HG03175 (cell line): ENCODE data around the gene PLD5.
"Not testable (repeated sequence)": the region's sequence is repeated elsewhere in the genome, so short reads cannot be mapped to it uniquely, and the experiment has no call there.

Experiments
- ATAC-seq: cut with Tn5 transposase; IDR thresholded peaks from one replicate; pipeline ENCODE4 v1.9.1; 2021; ENCODE audit warnings: mild to moderate bottlenecking, moderate library complexity; ENCODE audit not compliant: unreplicated experiment

Gene PLD5

DNA sequence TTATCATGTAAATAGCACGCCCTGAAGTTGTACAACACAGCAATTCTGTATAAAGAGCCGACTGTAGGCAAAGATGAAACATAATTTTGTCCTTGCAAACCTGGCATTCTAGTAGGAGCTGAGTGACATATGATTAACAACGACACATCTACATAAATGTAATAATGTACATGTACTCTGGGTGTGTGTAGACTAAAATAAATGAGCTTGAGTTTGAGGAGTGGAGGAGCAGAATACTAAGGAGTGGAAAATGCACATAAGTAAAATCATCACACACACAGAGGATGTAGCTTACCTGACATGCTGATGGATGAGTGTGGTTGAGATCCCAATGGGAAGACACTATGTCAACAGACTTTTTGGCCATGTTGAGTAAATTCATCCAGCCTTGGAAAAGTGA lies 236.4 kb downstream of the PLD5 start:
- ATAC-seq = not testable (repeated sequence)

DNA sequence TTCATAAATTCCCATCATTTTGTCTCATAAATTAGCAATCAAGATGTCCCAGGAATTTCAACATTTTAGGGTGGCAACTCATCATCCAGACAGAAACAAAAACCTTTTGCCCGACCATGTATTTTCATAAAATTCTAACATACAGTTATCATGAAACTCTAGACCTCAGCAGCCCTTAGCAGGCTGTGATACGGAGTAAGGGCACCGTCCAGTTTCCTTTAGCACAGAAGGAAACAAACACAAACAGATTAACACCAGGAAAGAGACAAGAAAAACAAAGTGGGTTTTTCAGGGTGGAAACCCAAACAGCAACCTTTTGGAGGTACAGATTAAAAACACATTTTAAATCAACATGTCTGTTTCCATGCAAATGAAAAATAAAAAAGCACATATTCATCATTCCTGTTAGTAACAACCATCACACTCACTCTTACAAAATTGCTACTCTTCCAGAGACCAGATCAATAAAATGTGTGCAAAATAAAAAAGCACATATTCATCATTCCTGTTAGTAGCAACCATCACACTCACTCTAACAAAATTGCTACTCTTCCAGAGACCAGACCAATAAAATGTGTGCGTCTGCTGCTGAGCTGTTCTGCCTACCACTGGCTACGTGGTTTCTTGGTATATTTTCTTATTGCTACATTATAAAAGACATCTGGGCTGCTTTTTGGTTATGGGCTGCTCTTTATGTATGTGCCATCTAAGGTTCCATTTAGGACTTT lies 241.6 kb downstream of the PLD5 start:
- ATAC-seq = not testable (repeated sequence)

DNA sequence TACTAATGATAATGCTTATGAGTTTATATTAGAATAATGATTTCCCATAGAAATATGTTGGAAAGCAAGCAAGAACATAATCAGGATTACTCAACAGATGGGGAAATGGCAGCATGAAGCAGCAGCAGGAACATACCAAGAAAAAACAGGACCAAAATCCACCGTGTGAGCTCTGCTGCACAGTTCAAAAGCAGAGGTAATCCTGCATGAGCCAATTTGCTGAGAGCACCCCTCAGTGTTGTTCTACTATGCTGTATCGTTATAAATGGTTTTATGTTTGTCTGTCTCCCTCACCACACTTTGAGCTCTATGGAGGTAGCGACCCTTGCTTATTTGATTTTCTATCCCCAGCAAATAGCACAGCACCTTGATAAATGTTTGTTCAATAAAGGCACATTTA lies 246.1 kb downstream of the PLD5 start:
- not testable (repeated sequence) for ATAC-seq

DNA sequence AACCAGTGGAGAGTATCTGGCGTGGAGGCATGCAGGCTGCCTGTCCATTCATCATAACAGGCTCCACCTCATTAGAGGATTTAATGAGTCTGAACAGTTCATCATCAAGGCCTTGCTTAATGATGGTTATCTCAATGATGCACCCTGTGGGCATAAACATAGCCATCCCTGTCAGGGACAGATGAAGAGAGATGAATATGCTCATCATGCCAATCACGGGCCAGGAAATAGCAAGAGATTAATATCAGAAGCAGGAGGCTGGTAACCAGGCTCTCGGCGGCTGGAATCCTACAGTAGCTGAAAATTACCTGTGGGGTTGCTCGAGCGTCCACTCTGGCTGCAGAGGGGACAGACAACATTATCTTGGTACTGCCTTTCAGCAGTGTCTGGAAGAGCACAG lies 247.7 kb downstream of the PLD5 start:
- not testable (repeated sequence) for ATAC-seq

DNA sequence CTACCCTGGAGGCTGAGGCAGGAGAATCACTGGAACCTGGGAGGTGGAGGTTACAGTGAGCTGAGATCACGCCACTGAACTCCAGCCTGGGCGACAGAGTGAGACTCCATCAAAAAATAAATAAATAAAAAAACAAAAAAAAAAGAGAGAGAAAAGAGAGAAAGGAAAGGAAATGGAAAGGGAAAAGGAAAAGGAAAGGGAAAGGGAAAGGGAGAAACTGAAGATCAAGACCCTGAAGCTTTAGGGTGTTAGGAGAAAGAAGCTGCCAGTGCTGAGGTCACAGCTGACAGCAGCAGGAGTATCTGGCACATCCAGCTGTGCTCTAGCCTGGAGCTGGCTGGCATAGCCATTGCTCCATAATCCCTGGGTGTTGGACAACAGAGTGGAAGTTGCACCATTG lies 257.5 kb downstream of the PLD5 start:
- not testable (repeated sequence) for ATAC-seq

DNA sequence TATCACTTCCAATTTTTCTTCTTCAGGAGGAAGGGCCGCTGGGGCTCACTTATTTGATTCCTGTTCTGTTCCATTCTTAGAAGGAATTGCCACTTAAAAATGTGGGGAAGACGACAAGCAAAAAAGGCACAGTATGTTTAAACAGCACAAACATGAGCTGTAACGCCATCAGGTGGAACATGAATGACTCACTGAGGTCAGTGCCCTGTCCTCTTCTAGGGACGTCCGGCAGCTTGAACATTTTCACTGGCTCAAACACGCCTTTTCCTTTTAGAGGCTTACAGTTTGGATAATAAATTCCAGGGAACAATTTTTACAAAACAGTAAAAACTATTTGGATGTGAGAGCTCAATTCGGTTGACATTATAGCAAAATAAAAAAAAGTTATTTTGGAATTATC lies 260.1 kb downstream of the PLD5 start:
- ATAC-seq = not testable (repeated sequence)

DNA sequence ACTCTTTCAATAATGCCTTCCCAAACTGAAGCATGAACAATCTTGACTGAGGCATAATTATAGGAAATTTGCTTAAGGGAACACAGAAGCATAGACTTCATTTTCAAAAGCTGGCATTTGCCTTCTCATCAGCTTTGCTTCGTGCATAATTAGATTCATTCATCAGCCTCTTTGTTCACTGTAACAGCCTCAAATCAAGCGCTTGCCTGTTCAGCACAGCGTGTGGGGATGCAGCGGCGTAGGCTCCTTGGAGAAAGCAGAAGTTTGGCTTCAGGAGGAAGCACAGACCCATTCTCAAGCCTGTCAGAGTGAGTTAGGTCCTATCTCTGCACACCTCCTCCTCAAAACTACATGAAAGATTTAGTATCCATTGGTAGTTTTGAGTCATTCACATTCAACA lies 279.2 kb downstream of the PLD5 start:
- ATAC-seq = no peak

DNA sequence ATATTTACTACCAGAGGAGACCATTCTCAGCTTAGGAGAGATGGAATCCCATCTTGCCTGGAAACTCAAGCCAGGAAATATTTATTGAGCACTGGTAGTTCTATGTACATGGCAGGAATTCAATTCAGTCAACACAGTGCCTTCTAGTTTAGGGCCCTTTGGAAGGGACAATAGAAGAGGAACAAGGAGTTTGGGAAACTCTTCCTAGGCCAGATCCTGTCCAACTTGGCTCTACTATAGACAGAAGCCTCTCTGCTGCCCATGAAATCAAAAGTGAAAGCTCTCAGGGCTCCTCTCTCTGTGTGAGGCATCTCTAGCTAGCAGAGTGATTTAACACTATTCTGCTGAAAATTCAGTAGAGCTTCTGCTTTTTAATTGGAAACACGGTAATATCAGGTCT lies 281.0 kb downstream of the PLD5 start:
- ATAC-seq = peak; percentile 92

DNA sequence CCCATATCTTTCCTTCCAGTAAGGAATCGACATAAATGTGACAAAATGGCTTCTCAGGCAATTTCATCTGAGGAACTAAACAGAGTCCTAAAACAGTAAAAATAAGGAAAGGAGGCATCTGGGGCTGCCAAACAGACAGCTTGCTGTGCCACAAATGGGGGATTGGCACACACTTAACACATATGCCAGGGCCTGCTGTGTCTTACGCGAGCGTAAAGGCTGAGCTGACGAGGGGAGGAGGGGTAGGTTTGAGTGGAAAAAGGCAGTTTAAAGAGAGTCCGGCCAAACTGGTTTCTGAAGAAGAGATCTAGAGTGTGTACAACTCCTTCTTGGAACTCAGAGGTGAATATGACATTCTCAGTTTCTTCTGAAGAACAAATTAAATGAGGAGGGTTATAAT lies 281.5 kb downstream of the PLD5 start:
- ATAC-seq = peak; percentile 12

DNA sequence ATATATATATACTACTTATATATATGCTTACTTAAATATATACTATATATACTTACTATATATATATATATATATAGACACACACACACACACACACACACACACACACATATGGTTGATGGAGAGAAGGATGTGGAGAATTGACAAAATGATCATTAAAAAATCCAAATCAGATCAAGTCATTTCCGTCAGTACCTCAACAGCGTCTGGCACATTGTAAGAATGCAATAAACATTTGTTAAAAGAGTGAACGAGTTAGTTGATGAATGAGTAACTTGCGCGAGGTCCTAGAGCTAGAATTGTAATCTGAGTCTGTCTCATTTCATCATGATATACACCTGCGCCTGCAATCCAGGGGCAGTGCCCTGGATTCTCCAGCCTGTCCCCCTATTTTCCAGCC lies 282.6 kb downstream of the PLD5 start:
- ATAC-seq = no peak

DNA sequence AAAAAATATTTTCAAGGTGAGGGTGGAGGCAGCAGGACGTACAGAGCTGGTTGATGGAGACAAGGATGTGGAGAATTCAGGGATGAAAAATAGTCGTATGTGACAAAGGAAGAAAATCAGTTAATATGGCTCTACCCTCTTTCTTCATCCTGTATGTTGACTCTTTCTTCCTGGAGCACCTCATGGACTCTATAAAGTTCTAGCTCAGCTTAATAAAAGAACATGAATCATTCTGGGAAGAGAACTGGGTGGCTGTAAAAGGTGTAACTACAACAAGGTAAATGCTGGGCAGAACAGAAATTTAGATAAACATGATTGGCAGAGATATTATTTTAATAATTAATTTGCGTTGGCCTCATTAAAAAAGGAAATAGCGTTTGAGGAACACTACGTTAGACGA lies 283.8 kb downstream of the PLD5 start:
- no peak for ATAC-seq

DNA sequence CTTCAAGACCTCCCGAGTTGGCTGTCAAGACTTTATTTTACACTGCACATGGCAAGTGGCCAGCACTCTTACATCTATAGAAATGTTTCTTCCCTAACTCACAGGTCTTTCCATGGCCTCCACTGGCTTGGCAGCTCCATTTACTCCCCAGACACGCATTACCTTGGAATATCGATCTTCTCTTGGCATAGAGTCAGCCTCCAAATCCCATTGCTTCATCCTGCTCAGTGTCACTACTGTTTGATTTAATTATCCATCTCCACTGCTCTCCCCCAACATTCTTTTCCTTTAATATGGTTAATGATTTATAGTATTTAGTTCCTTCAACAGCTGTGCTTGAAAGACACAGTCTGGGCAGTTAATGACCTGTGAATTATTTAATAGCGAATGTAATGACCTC lies 284.4 kb downstream of the PLD5 start:
- no peak for ATAC-seq

DNA sequence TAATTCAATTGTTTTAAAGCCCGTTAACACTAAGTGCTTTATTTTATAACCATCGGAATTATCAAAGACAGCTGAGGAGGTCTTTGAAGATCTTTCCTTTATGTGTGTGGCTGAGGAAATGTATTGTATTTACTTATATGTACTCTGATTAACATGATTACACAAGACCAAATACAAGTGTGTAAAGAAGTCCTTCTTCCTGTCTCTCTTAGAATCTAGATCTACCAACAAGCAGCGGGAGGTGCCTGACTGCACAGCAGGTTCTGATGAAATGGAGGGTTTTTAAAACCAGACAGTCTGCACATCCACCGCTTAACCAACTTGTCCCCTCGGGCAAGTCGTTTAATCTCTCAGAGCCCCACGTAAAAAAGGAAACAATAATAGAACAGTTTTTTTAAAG lies 285.1 kb downstream of the PLD5 start:
- no peak for ATAC-seq

DNA sequence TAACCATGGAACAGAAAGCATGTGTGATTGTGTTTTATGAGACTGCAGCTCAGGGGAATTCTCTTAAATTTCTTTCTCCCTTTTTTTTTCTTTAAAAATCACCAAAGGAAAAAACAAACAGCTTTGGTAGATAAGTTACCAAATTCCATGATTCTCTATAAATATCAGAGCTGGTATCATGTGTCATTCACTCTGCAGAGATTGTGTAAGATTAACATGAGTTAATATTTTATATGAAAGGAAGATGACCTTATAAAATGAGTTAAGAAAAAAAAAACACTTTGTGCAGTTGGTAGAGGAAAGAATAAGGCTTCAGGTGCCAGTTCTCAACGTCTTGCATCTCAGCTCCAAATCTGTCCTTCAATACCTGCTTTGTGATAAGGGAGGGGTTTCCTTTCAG lies 287.4 kb downstream of the PLD5 start:
- no peak for ATAC-seq

DNA sequence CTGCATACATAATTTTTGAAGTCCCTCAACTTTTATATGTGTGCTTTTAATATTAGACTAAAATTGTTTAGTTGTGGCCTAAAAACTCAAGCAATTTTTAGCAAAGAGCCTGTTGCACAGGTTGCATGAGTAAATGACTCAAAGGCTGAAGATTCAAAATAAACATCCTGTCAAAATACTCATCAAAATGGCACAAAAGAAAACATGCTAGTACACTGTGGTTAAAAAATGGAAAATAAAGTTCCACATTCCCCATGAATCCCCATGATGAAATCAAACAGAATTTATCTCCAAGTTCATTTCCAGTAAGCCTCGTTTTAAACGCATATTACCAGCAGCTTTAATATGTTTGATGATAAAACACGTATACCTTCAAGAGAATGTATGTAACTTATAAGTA lies 295.5 kb downstream of the PLD5 start:
- ATAC-seq = no peak

DNA sequence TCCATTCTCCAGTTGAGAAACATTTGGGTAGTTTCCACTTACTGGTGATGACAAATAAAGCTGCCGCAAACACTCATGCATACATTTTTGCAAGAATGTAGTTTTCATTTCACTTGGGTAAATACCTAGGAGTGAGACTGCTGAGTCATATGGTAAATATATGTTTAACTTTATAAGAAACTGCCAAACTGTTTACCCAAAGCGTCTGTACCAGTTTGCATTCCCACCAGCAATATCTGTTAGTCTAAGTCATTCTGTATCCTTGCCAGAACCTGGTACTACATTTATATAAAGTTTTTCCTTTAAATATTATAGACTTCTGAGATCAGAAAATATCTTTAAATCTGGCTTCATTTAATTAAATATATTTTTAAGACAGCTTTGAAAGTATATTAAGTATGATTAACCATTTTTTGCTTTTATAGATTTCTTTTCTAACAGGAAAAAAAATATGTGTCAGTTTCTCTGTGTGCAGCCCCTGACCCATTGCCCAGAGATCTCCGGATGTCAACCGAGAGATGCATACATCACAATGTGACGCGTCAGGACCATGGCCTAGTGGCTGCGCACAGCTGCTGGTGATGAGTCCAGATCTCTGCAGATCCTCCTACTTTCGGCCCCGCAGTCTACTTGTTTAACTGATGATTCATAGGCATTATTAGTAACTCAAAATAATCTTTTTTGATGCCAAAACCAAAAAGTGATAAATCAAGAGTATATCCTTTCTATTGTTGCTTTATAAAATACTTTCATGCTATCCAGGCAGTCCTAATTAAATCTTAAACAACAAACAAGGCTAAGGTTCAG lies 298.5 kb downstream of the PLD5 start:
- ATAC-seq = peak; percentile 71

DNA sequence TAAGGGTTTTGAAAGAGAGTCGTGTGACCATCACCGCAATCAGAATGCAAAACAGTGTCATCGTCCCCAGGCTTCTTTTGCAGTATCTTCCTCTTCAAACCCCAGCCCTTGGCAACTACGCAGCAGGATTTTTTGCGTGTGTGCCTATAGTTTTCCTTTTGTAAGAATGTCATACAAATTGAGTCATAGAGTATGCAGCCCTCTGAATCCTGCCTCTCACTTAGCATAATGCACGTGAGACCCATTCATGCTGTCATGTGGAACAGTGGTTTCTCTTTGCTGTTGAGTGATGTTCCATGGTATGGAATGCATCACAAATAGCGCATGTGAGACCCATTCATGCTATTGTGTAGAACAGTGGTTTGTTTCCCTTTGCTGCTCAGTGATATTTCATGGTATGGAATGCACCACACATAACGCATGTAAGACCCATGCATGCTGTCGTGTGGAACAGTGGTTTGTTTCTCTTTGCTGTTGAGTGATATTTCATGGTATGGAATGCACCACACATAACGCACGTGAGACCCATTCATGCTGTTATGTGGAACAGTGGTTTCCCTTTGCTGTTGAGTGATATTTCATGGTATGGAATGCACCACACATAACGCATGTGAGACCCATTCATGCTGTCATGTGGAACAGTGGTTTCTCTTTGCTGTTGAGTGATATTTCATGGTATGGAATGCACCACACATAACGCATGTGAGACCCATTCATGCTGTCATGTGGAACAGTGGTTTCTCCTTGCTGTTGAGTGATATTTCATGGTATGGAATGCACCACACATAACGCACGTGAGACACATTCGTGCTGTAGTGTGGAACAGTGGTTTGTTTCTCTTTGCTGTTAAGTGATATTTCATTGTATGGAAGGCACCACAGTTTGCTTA lies 299.4 kb downstream of the PLD5 start:
- peak; percentile 16 for ATAC-seq

DNA sequence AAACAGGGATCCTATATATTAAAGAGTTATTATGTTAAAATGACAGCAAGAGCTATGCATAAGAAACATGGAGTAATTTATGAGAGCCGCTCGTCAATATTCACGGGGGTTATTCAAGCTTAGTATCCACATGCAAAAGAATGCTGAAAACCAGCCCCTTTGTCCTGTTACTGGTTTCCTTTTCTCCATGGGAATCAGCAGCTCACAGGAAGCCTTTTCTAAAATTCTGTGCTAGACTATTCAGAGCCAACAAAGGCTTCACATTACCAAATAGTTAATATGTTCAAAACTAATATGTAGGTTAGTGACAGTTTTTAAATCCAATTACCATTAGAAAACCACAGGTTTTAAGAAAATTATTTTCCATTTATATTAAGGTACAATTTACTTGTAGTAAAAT lies 300.0 kb downstream of the PLD5 start:
- no peak for ATAC-seq

DNA sequence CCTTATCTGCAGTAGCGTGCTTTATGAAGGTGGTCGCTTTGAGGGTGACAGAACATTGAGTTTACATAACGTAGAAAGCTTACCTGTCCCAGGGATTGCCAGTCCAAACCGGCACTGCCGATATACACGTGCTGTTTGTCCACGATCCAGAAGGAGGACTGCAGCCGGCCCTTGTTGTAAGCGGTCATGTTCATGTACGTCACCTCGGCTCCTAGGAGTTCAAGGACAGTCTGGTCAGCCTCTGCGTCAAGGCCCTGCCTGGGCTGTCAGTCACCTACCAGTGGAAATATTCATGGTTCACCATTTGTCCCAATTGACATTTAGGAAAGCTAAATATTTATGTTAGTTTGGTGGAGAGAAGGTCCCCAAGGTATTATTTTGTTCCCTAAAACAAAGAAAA lies 304.6 kb downstream of the PLD5 start:
- no peak for ATAC-seq

DNA sequence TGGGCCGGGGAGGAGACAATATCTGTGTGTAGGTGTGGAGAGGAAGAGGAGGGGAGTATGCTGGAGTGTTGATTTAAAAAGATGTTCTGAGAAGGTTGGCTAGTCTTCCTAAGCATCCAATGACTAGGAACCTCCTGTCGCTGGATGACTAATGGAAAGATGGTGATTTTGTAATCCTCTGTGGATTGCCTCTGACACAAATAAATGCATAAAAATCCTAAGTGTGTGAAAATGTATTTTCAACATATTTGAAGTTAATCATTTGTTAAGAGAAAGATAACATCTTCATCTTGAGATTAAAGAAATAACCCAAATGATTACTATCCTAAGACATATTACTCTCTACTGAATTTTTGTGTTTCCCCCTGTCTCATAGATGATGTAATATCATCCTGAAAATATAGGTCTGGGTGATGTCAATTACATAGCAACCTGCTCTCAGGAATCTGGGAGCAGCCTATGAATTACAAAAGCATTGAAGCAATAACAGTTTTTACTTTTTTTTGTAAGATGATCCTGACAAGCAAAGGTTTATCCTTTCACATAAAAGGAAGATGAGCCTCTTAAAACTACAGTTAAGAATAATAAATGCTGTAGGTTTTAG lies 305.1 kb downstream of the PLD5 start:
- ATAC-seq = no peak

DNA sequence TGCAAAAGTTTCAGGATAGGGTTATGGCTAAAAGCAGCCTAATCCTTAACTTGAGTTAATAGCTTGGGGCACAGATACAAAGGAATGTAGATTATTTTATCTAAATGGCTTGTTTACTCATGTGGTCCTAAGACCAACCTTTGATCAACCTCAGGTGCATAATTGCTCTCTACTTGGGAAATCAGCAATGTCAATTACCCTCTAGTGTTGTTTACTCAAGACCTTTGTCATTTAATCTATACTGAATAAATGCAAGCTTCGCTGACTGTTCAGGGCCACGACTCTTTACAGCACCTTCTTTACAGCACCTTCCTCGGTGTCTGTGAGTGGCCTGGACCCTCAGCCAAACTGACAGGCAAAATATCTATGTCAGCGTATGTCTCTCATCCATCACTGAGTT lies 308.1 kb downstream of the PLD5 start:
- ATAC-seq = no peak
